Peyer's patch (tissue), 4 donors: ENCODE results near the gene HES5.

Source experiments
- POLR2A ChIP-seq, 2 donors: fragments of 450-650 bp; IDR thresholded peaks; one replicate each; pipeline ENCODE4 v1.5.1; 2017; ENCODE audit warnings: antibody characterized with exemption in 2 of 2, mild to moderate bottlenecking in 2 of 2, moderate library complexity in 2 of 2
- TF ChIP-seq, protein P1 (sequence below), 6 experiments: fragments of 450-650 bp in 4 of 6; fragments of 200-600 bp in 2 of 6; sonication (generic) in 1 of 6; IDR thresholded peaks; one replicate each; pipeline ENCODE4 v1.5.1; 2017 to 2019; ENCODE audit warnings: antibody characterized with exemption in 6 of 6, mild to moderate bottlenecking in 3 of 6, moderate library complexity in 1 of 6

DNA sequence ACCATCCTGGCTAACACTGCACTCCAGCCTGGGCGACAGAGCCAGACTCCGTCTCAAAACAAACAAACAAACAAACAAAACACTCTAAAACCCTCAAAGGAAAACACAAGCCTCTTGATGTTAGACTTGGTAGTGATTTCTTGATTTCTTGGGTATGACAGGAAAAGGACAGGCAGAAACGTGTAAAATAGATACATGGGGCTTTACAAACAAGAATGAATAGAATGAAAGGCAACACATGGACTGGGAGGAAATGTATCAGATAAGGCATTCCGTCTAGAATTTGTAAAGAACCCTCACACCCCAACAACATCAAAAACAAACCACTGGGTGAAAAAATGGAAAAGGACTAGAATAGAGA is 48.7 kb upstream of the HES5 start:
- TF ChIP-seq, protein P1, sequence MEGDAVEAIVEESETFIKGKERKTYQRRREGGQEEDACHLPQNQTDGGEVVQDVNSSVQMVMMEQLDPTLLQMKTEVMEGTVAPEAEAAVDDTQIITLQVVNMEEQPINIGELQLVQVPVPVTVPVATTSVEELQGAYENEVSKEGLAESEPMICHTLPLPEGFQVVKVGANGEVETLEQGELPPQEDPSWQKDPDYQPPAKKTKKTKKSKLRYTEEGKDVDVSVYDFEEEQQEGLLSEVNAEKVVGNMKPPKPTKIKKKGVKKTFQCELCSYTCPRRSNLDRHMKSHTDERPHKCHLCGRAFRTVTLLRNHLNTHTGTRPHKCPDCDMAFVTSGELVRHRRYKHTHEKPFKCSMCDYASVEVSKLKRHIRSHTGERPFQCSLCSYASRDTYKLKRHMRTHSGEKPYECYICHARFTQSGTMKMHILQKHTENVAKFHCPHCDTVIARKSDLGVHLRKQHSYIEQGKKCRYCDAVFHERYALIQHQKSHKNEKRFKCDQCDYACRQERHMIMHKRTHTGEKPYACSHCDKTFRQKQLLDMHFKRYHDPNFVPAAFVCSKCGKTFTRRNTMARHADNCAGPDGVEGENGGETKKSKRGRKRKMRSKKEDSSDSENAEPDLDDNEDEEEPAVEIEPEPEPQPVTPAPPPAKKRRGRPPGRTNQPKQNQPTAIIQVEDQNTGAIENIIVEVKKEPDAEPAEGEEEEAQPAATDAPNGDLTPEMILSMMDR (IDR thresholded peaks at IDR 0.05): no peak
- no peak for TF ChIP-seq POLR2A (IDR thresholded peaks at IDR 0.05)
